NCI-H1694 treated with DMSO at 0.1 percent for 48 hours (cell line): Measurements from ENCODE around the gene UBAP1.
"Not testable (repeated sequence)": the region's sequence is repeated elsewhere in the genome, so short reads cannot be mapped to it uniquely, and the experiment has no call there.

Experiments
- DNase-seq: peaks from one replicate; lab custom pipeline; 2025; lab: John Stamatoyannopoulos, UW

The UBAP1 gene

GRCh38 chr9:34267660-34268059 lies 88.8 kb downstream of the UBAP1 start:
- no peak for DNase-seq

- DNase-seq = no peak
Observed at GRCh38 chr9:34271265-34272006, 92.6 kb downstream of the UBAP1 start.

- DNase-seq = no peak
Observed at GRCh38 chr9:34272101-34272541, 93.3 kb downstream of the UBAP1 start.

- not testable (repeated sequence) for DNase-seq
Observed at GRCh38 chr9:34273588-34273987, 94.7 kb downstream of the UBAP1 start.

GRCh38 chr9:34275811-34276210 lies 97.0 kb downstream of the UBAP1 start:
- no peak for DNase-seq

- no peak for DNase-seq
Observed at GRCh38 chr9:34276772-34277171, 97.9 kb downstream of the UBAP1 start.

GRCh38 chr9:34279411-34279810 lies 100.6 kb downstream of the UBAP1 start:
- no peak for DNase-seq

- DNase-seq = no peak
Observed at GRCh38 chr9:34282096-34282495, 103.3 kb downstream of the UBAP1 start.

- DNase-seq = no peak
Observed at GRCh38 chr9:34289159-34289558, 110.3 kb downstream of the UBAP1 start.

GRCh38 chr9:34291023-34291422 lies 112.2 kb downstream of the UBAP1 start:
- no peak for DNase-seq

- no peak for DNase-seq
Observed at GRCh38 chr9:34291423-34291822, 112.6 kb downstream of the UBAP1 start.

GRCh38 chr9:34292552-34292951 lies 113.7 kb downstream of the UBAP1 start:
- DNase-seq = no peak

- DNase-seq = not testable (repeated sequence)
Observed at GRCh38 chr9:34301064-34301463, 122.2 kb downstream of the UBAP1 start.
